ENCODE measurements around the gene VEGFA. TPM values are rescaled to one million over a fixed set of nuclear protein-coding genes. Genes with fewer than 3 reads are reported as not detected.
A peak's percentile ranks its signal among the peaks of the same experiment; 100 is the strongest.

VEGFA gene
- total RNA-seq, 2 experiments from 2014 or later = 64.6 to 72.8 TPM

- no peak overlapping the region for H3K27ac Mint-ChIP-seq
- CTCF ChIA-PET = no interaction called here
- H3K36me3 Mint-ChIP-seq (ENCODE audit: low read depth) = no peaks in the 10 kb centered on the region
- no peak for DNase-seq
- no peak for ATAC-seq
- H3K4me1 Mint-ChIP-seq = peaks cover 5% of the 10 kb centered on the region
- no peaks in the 10 kb centered on the region for H3K9me3 Mint-ChIP-seq (ENCODE audit: low read depth)
- no peaks in the 10 kb centered on the region for H3K27me3 Mint-ChIP-seq
- H3K4me3 Mint-ChIP-seq = no peak overlapping the region
- intact Hi-C loops (cut with DNase I, micrococcal nuclease) = no loop called here
- POLR2A ChIA-PET = no interaction called here
Measured at GRCh38 chr6:43800746-43801494, 30.9 kb downstream of the VEGFA start.

GRCh38 chr6:43801495-43802181 lies 31.6 kb downstream of the VEGFA start:
- Mint-ChIP-seq H3K9me3 (ENCODE audit: low read depth) (no peaks in the 10 kb centered on the region), H3K27me3 (no peaks in the 10 kb centered on the region), H3K4me3 (no peak overlapping the region), H3K4me1 (peaks cover 5% of the 10 kb centered on the region), H3K27ac (no peak overlapping the region), H3K36me3 (ENCODE audit: low read depth) (no peaks in the 10 kb centered on the region)
- CTCF ChIA-PET = interaction anchor here (1.8 kb wide), 1 partner anchor 278 kb away, joined by 10 read pairs; no protein-coding TSS in a partner anchor
- ATAC-seq (no peak), DNase-seq (no peak)
- POLR2A ChIA-PET = no interaction called here
- intact Hi-C loops (cut with DNase I, micrococcal nuclease) = no loop called here

- DNase-seq (no peak), ATAC-seq (no peak)
- no peak overlapping the region for H3K4me3 Mint-ChIP-seq
- intact Hi-C loops (cut with DNase I, micrococcal nuclease) = no loop called here
- H3K9me3 Mint-ChIP-seq (ENCODE audit: low read depth) = no peaks in the 10 kb centered on the region
- H3K27ac Mint-ChIP-seq = no peak overlapping the region
- POLR2A ChIA-PET = no interaction called here
- CTCF ChIA-PET = interaction anchor here (1.8 kb wide), 1 partner anchor 276 kb away, joined by 10 read pairs; no protein-coding TSS in a partner anchor
- H3K4me1 Mint-ChIP-seq = peaks cover 5% of the 10 kb centered on the region
- no peaks in the 10 kb centered on the region for H3K36me3 Mint-ChIP-seq (ENCODE audit: low read depth)
- H3K27me3 Mint-ChIP-seq = no peaks in the 10 kb centered on the region
Measured at GRCh38 chr6:43803055-43803782, 33.2 kb downstream of the VEGFA start.

GRCh38 chr6:43803783-43804549 lies 34.0 kb downstream of the VEGFA start:
- intact Hi-C loops (cut with DNase I, micrococcal nuclease) = no loop called here
- ATAC-seq = peak; percentile 82
- no peaks in the 10 kb centered on the region for H3K27me3 Mint-ChIP-seq
- H3K36me3 Mint-ChIP-seq (ENCODE audit: low read depth) = no peaks in the 10 kb centered on the region
- no peak overlapping the region for H3K4me3 Mint-ChIP-seq
- no peaks in the 10 kb centered on the region for H3K9me3 Mint-ChIP-seq (ENCODE audit: low read depth)
- H3K4me1 Mint-ChIP-seq = peaks cover 5% of the 10 kb centered on the region
- DNase-seq = peak; percentile 48
- H3K27ac Mint-ChIP-seq = no peak overlapping the region
- ChIA-PET CTCF (interaction anchor here (1.3 to 1.8 kb wide), 2 partner anchors 275 kb away, joined by 10 read pairs; no protein-coding TSS in a partner anchor), POLR2A (no interaction called here)

GRCh38 chr6:43804550-43805223 lies 34.7 kb downstream of the VEGFA start:
- no peaks in the 10 kb centered on the region for H3K9me3 Mint-ChIP-seq (ENCODE audit: low read depth)
- no peak overlapping the region for H3K27ac Mint-ChIP-seq
- no peak for DNase-seq
- H3K4me3 Mint-ChIP-seq = no peak overlapping the region
- H3K4me1 Mint-ChIP-seq = peaks cover 4% of the 10 kb centered on the region
- H3K27me3 Mint-ChIP-seq = no peaks in the 10 kb centered on the region
- H3K36me3 Mint-ChIP-seq (ENCODE audit: low read depth) = no peaks in the 10 kb centered on the region
- ChIA-PET POLR2A (no interaction called here), CTCF (interaction anchor here (0.6 to 1.3 kb wide), 2 partner anchors 263 to 274 kb away, joined by 4 to 10 read pairs; no protein-coding TSS in a partner anchor)
- intact Hi-C loops (cut with DNase I, micrococcal nuclease) = no loop called here
- ATAC-seq = no peak

GRCh38 chr6:43805699-43806042 lies 35.7 kb downstream of the VEGFA start:
- no peak for ATAC-seq
- ChIA-PET CTCF (no interaction called here), POLR2A (no interaction called here)
- H3K4me1 Mint-ChIP-seq = peaks cover 2% of the 10 kb centered on the region
- no peak for DNase-seq
- H3K9me3 Mint-ChIP-seq (ENCODE audit: low read depth) = no peaks in the 10 kb centered on the region
- H3K4me3 Mint-ChIP-seq = no peak overlapping the region
- H3K27me3 Mint-ChIP-seq = no peaks in the 10 kb centered on the region
- no peak overlapping the region for H3K27ac Mint-ChIP-seq
- intact Hi-C loops (cut with DNase I, micrococcal nuclease) = no loop called here
- H3K36me3 Mint-ChIP-seq (ENCODE audit: low read depth) = no peaks in the 10 kb centered on the region

- CTCF ChIA-PET = interaction anchor here (1.3 kb wide), 1 partner anchor 12 kb away, joined by 3 read pairs; no protein-coding TSS in a partner anchor
- ATAC-seq (no peak), DNase-seq (no peak)
- Mint-ChIP-seq H3K9me3 (ENCODE audit: low read depth) (no peaks in the 10 kb centered on the region), H3K36me3 (ENCODE audit: low read depth) (no peaks in the 10 kb centered on the region), H3K4me1 (peaks cover 2% of the 10 kb centered on the region), H3K27ac (no peak overlapping the region), H3K4me3 (no peak overlapping the region), H3K27me3 (no peaks in the 10 kb centered on the region)
- POLR2A ChIA-PET = no interaction called here
- intact Hi-C loops (cut with DNase I, micrococcal nuclease) = no loop called here
Measured at GRCh38 chr6:43806043-43806757, 36.2 kb downstream of the VEGFA start.

- no peaks in the 10 kb centered on the region for H3K27me3 Mint-ChIP-seq
- no peak for DNase-seq
- no peak overlapping the region for H3K27ac Mint-ChIP-seq
- ChIA-PET POLR2A (no interaction called here), CTCF (interaction anchor here (0.8 to 1.3 kb wide), 2 partner anchors 13 to 38 kb away, joined by 3 to 4 read pairs; no protein-coding TSS in a partner anchor)
- no peaks in the 10 kb centered on the region for H3K9me3 Mint-ChIP-seq (ENCODE audit: low read depth)
- H3K4me3 Mint-ChIP-seq = no peak overlapping the region
- intact Hi-C loops (cut with DNase I, micrococcal nuclease) = no loop called here
- peaks cover 2% of the 10 kb centered on the region for H3K4me1 Mint-ChIP-seq
- H3K36me3 Mint-ChIP-seq (ENCODE audit: low read depth) = no peaks in the 10 kb centered on the region
- ATAC-seq = no peak
Measured at GRCh38 chr6:43806758-43807227, 36.8 kb downstream of the VEGFA start.

GRCh38 chr6:43807228-43808061 lies 37.4 kb downstream of the VEGFA start:
- Mint-ChIP-seq H3K4me1 (peaks cover 2% of the 10 kb centered on the region), H3K27me3 (no peaks in the 10 kb centered on the region), H3K4me3 (no peak overlapping the region), H3K9me3 (ENCODE audit: low read depth) (no peaks in the 10 kb centered on the region), H3K36me3 (ENCODE audit: low read depth) (no peaks in the 10 kb centered on the region), H3K27ac (no peak overlapping the region)
- DNase-seq (no peak), ATAC-seq (no peak)
- intact Hi-C loops (cut with DNase I, micrococcal nuclease) = no loop called here
- POLR2A ChIA-PET = no interaction called here
- CTCF ChIA-PET = interaction anchor here (0.8 to 1.3 kb wide), 2 partner anchors 14 to 39 kb away, joined by 3 to 4 read pairs; no protein-coding TSS in a partner anchor

GRCh38 chr6:43808412-43808811 lies 38.4 kb downstream of the VEGFA start:
- Mint-ChIP-seq H3K9me3 (ENCODE audit: low read depth) (no peaks in the 10 kb centered on the region), H3K4me1 (peaks cover 6% of the 10 kb centered on the region)
- CTCF ChIA-PET = interaction anchor here (0.6 kb wide), 1 partner anchor 112 kb away, joined by 3 read pairs; no protein-coding TSS in a partner anchor

More at GRCh38 chr6:43808412-43808811, 38.4 kb downstream of the VEGFA start:
- H3K27me3 Mint-ChIP-seq = no peaks in the 10 kb centered on the region
- ATAC-seq (no peak), DNase-seq (no peak)
- no peak overlapping the region for H3K27ac Mint-ChIP-seq
- POLR2A ChIA-PET = no interaction called here
- H3K4me3 Mint-ChIP-seq = no peak overlapping the region
- H3K36me3 Mint-ChIP-seq (ENCODE audit: low read depth) = no peaks in the 10 kb centered on the region
- intact Hi-C loops (cut with DNase I, micrococcal nuclease) = no loop called here

Measured in activated CD4-positive, alpha-beta T cell treated with anti-CD3 and anti-CD28 coated beads for 36 hours (primary cell).